Cardiac muscle cell (in vitro differentiated cells and primary cell): Measurements from ENCODE around the gene PGAP2. TPM values are rescaled to one million over a fixed set of nuclear protein-coding genes. Genes with fewer than 3 reads are reported as not detected.

ENCODE experiments used
- DNase-seq, 2 donors: peaks; one replicate each; pipeline versions ENCODE4 v3.0.0 to v3.0.0-alpha.2; 2010 to 2017; ENCODE audit warnings: low read depth in 1 of 2, low spot score in 1 of 2
- H3K27ac ChIP-seq: fragments of 200-600 bp; sonication (generic); 2 replicates; pipeline ENCODE4 v1.5.1; 2016
- H3K27me3 ChIP-seq: fragments of 200-600 bp; sonication (generic); 2 replicates; pipeline ENCODE4 v1.6.0; 2016; ENCODE audit warnings: control low read depth
- H3K36me3 ChIP-seq: fragments of 200-600 bp; sonication (generic); 2 replicates; pipeline ENCODE4 v1.5.1; 2016; ENCODE audit warnings: control low read depth
- H3K4me1 ChIP-seq: fragments of 200-600 bp; sonication (generic); 2 replicates; pipeline ENCODE4 v1.8.1; 2017; ENCODE audit warnings: low read depth, mild to moderate bottlenecking, mixed run types
- H3K4me3 ChIP-seq: fragments of 200-600 bp; sonication (generic); 2 replicates; pipeline ENCODE4 v1.5.1; 2016; ENCODE audit warnings: mild to moderate bottlenecking
- H3K9me3 ChIP-seq: fragments of 200-600 bp; sonication (generic); 2 replicates; pipeline ENCODE4 v1.5.1; 2017; ENCODE audit warnings: low read depth, mild to moderate bottlenecking, control low read depth
- CTCF ChIP-seq: IDR thresholded peaks from 2 replicates; pipeline ENCODE4 v1.5.1; 2012; ENCODE audit warnings: low read depth, mild to moderate bottlenecking, low read length
- polyA plus RNA-seq: library from polyadenylated mRNA; unstranded; fragments of >200 nt; fragmentation: Nextera tagmentation; extraction: Ambion mirVana; gene quantifications from 2 replicates; pipeline ENCODE4 v1.2.1, GENCODE V29; 2016
- total RNA-seq: library from RNA; depleted of rRNA; stranded (reverse); fragments of >200 nt; gene quantifications from 2 replicates; pipeline ENCODE4 v1.2.3, GENCODE V29; 2016

PGAP2 gene
- total and polyA plus RNA-seq, 2 experiments from 2014 or later = 18.2 to 24.9 TPM

GRCh38 chr11:3799143-3799542 lies 9.2 kb upstream of the PGAP2 start:
- TF ChIP-seq CTCF = no peak
- H3K27ac ChIP-seq = no peak overlapping the region

GRCh38 chr11:3799873-3800272 lies 8.5 kb upstream of the PGAP2 start:
- TF ChIP-seq CTCF = no peak
- no peaks in the 10 kb centered on the region for H3K9me3 ChIP-seq
- H3K4me3 ChIP-seq = no peak overlapping the region
- no peaks in the 10 kb centered on the region for H3K27me3 ChIP-seq
- peaks cover 6% of the 10 kb centered on the region for H3K4me1 ChIP-seq
- no peak overlapping the region for H3K27ac ChIP-seq
- H3K36me3 ChIP-seq = no peaks in the 10 kb centered on the region
- no peak for DNase-seq

More at GRCh38 chr11:3799143-3799542, 9.2 kb upstream of the PGAP2 start:
- Histone ChIP-seq H3K4me1 (peaks cover 6% of the 10 kb centered on the region), H3K27me3 (no peaks in the 10 kb centered on the region), H3K4me3 (no peak overlapping the region), H3K9me3 (no peaks in the 10 kb centered on the region), H3K36me3 (no peaks in the 10 kb centered on the region)
- DNase-seq = no peak

GRCh38 chr11:3802011-3802790 lies 6.2 kb upstream of the PGAP2 start:
- no peaks in the 10 kb centered on the region for H3K4me1 ChIP-seq
- H3K36me3 ChIP-seq = no peaks in the 10 kb centered on the region
- no peaks in the 10 kb centered on the region for H3K27me3 ChIP-seq
- H3K27ac ChIP-seq = no peak overlapping the region
- H3K4me3 ChIP-seq = no peak overlapping the region
- no peak for DNase-seq
- TF ChIP-seq CTCF = no peak
- H3K9me3 ChIP-seq = no peaks in the 10 kb centered on the region

- Histone ChIP-seq H3K27ac (no peak overlapping the region), H3K27me3 (no peaks in the 10 kb centered on the region), H3K9me3 (no peaks in the 10 kb centered on the region), H3K4me3 (no peak overlapping the region), H3K4me1 (no peaks in the 10 kb centered on the region), H3K36me3 (no peaks in the 10 kb centered on the region)
- DNase-seq = no peak
- no peak for TF ChIP-seq CTCF
Observed at GRCh38 chr11:3803726-3804495, 4.4 kb upstream of the PGAP2 start.

- peak; percentile 39 for TF ChIP-seq CTCF
- peak overlapping the region; percentile 58 for H3K4me3 ChIP-seq
- no peaks in the 10 kb centered on the region for H3K36me3 ChIP-seq
- H3K9me3 ChIP-seq = no peaks in the 10 kb centered on the region
- H3K27me3 ChIP-seq = no peaks in the 10 kb centered on the region
- H3K27ac ChIP-seq = no peak overlapping the region
- peaks cover 5% of the 10 kb centered on the region for H3K4me1 ChIP-seq
- peak; percentile 50 to 52 for DNase-seq
Observed at GRCh38 chr11:3808861-3809623, 682 bp downstream of the PGAP2 start.
